Endothelial cell (in vitro differentiated cells): ENCODE measurements around the gene SLC25A17. TPM values are rescaled to one million over a fixed set of nuclear protein-coding genes. Genes with fewer than 3 reads are reported as not detected.
A peak's percentile ranks its signal among the peaks of the same experiment; 100 is the strongest.
"Not testable (repeated sequence)": the region's sequence is repeated elsewhere in the genome, so short reads cannot be mapped to it uniquely, and the experiment has no call there.

Experiments used
- DNase-seq: peaks from one replicate; pipeline ENCODE4 v3.0.0; 2021; ENCODE audit warnings: low spot score
- H3K27ac Mint-ChIP-seq: one replicate; pipeline ENCODE4 v1.8.0; 2021; ENCODE audit warnings: mixed read lengths, inconsistent platforms; ENCODE audit not compliant: unreplicated experiment
- H3K27me3 Mint-ChIP-seq: one replicate; pipeline ENCODE4 v1.8.0; 2021; ENCODE audit warnings: mild to moderate bottlenecking, moderate library complexity, mixed read lengths, inconsistent platforms; ENCODE audit not compliant: unreplicated experiment
- H3K36me3 Mint-ChIP-seq: one replicate; pipeline ENCODE4 v1.8.0; 2021; ENCODE audit warnings: mild to moderate bottlenecking, low read depth, mixed read lengths, inconsistent platforms; ENCODE audit not compliant: unreplicated experiment
- H3K4me1 Mint-ChIP-seq: one replicate; pipeline ENCODE4 v1.8.0; 2021; ENCODE audit warnings: mild to moderate bottlenecking, mixed read lengths, inconsistent platforms; ENCODE audit not compliant: unreplicated experiment
- H3K4me3 Mint-ChIP-seq: one replicate; pipeline ENCODE4 v1.8.0; 2021; ENCODE audit warnings: mild to moderate bottlenecking, mixed read lengths, inconsistent platforms; ENCODE audit not compliant: unreplicated experiment
- H3K9me3 Mint-ChIP-seq: one replicate; pipeline ENCODE4 v1.8.0; 2021; ENCODE audit warnings: mixed read lengths, inconsistent platforms; ENCODE audit not compliant: unreplicated experiment
- total RNA-seq: library from RNA; stranded (reverse); fragmentation: NEBNext Ultra II Directional; extraction: Animal tissue kit (Norgen Biotek cat#: 25700); gene quantifications from one replicate; pipeline ENCODE4 v1.2.1, GENCODE V29; 2021; ENCODE audit not compliant: unreplicated experiment
- TF ChIP-seq, protein P1 (sequence below): fragments of 200-600 bp; sonication (generic); IDR thresholded peaks from one replicate; pipeline ENCODE4 v1.5.0; 2021; ENCODE audit warnings: antibody characterized with exemption; ENCODE audit not compliant: unreplicated experiment

The SLC25A17 gene
- total RNA-seq, 1 donor from 2014 or later: 18.1 TPM

- no peak overlapping the region for H3K27ac Mint-ChIP-seq
- peaks cover 10% of the 10 kb centered on the region for H3K36me3 Mint-ChIP-seq
- DNase-seq: no peak
- no peak overlapping the region for H3K4me3 Mint-ChIP-seq
- peaks cover 1% of the 10 kb centered on the region for H3K27me3 Mint-ChIP-seq
- TF ChIP-seq, protein P1, sequence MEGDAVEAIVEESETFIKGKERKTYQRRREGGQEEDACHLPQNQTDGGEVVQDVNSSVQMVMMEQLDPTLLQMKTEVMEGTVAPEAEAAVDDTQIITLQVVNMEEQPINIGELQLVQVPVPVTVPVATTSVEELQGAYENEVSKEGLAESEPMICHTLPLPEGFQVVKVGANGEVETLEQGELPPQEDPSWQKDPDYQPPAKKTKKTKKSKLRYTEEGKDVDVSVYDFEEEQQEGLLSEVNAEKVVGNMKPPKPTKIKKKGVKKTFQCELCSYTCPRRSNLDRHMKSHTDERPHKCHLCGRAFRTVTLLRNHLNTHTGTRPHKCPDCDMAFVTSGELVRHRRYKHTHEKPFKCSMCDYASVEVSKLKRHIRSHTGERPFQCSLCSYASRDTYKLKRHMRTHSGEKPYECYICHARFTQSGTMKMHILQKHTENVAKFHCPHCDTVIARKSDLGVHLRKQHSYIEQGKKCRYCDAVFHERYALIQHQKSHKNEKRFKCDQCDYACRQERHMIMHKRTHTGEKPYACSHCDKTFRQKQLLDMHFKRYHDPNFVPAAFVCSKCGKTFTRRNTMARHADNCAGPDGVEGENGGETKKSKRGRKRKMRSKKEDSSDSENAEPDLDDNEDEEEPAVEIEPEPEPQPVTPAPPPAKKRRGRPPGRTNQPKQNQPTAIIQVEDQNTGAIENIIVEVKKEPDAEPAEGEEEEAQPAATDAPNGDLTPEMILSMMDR: no peak
- H3K9me3 Mint-ChIP-seq: no peaks in the 10 kb centered on the region
- peaks cover 26% of the 10 kb centered on the region for H3K4me1 Mint-ChIP-seq
These were observed 34.8 kb upstream of the SLC25A17 start for GRCh38 chr22:40853961-40854360.

GRCh38 chr22:40853333-40853732, 34.2 kb upstream of the SLC25A17 start:
- H3K4me3 Mint-ChIP-seq: peak overlapping the region; percentile 28
- H3K27me3 Mint-ChIP-seq: no peaks in the 10 kb centered on the region
- peaks cover 26% of the 10 kb centered on the region for H3K4me1 Mint-ChIP-seq
- DNase-seq: no peak
- TF ChIP-seq, protein P1: no peak
- H3K36me3 Mint-ChIP-seq: peaks cover 10% of the 10 kb centered on the region
- no peaks in the 10 kb centered on the region for H3K9me3 Mint-ChIP-seq
- peak overlapping the region; percentile 24 for H3K27ac Mint-ChIP-seq

DNA sequence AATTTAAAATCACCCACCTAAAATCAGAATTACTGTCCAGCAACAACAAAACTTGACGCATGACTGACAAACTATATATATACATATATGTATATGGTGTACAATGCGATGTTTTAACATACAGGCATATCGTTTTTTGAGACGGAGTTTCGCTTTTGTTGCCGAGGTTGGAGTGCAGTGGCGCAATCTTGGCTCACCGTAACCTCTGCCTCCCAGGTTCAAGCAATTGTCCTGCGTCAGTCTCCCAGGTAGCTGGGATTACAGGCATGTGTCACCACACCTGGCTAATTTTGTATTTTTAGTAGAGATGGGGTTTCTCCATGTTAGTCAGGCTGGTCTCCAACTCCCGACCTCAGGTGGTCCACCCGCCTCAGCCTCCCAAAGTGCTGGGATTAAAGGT, 26.7 kb upstream of the SLC25A17 start:
- peaks cover 19% of the 10 kb centered on the region for H3K36me3 Mint-ChIP-seq
- H3K27ac Mint-ChIP-seq, H3K9me3 Mint-ChIP-seq, DNase-seq, H3K4me3 Mint-ChIP-seq, H3K4me1 Mint-ChIP-seq, H3K27me3 Mint-ChIP-seq: not testable (repeated sequence)

DNA sequence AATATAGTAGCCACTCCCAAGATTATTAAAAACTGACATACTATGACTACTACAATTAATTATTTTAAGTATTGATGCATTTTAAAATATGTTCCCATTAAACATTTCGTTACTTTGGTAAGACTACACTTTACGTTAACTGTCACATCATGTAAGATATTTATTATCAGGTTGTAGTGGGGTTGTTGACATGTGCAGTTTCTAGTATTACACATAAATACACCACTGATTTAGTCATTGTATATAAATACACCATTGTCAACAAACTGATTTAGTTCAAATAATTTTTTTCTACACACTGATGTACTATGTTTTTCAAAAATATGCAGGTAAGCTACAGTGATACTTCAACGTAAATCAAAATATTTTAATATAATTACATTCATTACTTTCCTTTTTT, 25.8 kb upstream of the SLC25A17 start:
- no peaks in the 10 kb centered on the region for H3K4me1 Mint-ChIP-seq
- no peak overlapping the region for H3K4me3 Mint-ChIP-seq
- no peaks in the 10 kb centered on the region for H3K27me3 Mint-ChIP-seq
- TF ChIP-seq, protein P1: no peak
- H3K9me3 Mint-ChIP-seq: no peaks in the 10 kb centered on the region
- H3K36me3 Mint-ChIP-seq: peaks cover 16% of the 10 kb centered on the region
- no peak for DNase-seq
- H3K27ac Mint-ChIP-seq: no peak overlapping the region

GRCh38 chr22:40838486-40838885, 19.3 kb upstream of the SLC25A17 start:
- Mint-ChIP-seq H3K27ac (no peak overlapping the region), H3K36me3 (peaks cover 14% of the 10 kb centered on the region)

More at GRCh38 chr22:40838486-40838885, 19.3 kb upstream of the SLC25A17 start:
- Mint-ChIP-seq H3K9me3 (no peaks in the 10 kb centered on the region), H3K4me3 (no peak overlapping the region), H3K4me1 (no peaks in the 10 kb centered on the region), H3K27me3 (no peaks in the 10 kb centered on the region)
- TF ChIP-seq, protein P1: no peak
- DNase-seq: no peak
